ENCODE data around the gene GRAMD4. TPM values are rescaled to one million over a fixed set of nuclear protein-coding genes. Genes with fewer than 3 reads are reported as not detected.

The GRAMD4 gene
- total RNA-seq, 2 experiments from 2014 or later: 41.2 to 42.1 TPM

- H3K27me3 Mint-ChIP-seq (ENCODE audit: low read depth): no peaks in the 10 kb centered on the region
- no peaks in the 10 kb centered on the region for H3K9me3 Mint-ChIP-seq (ENCODE audit: insufficient read depth)
- H3K27ac Mint-ChIP-seq: no peak overlapping the region
- H3K4me3 Mint-ChIP-seq: no peak overlapping the region
- POLR2A ChIA-PET: interaction anchor here (0.6 to 0.7 kb wide), 2 partner anchors 25 to 803 kb away, joined by 3 read pairs; no protein-coding TSS in a partner anchor
- peaks cover 4% of the 10 kb centered on the region for H3K4me1 Mint-ChIP-seq (ENCODE audit: low read depth)
- ATAC-seq (no peak), DNase-seq (no peak)
- CTCF ChIA-PET: interaction anchor here (1.2 kb wide), 1 partner anchor 10 kb away, joined by 3 read pairs; no protein-coding TSS in a partner anchor
- peaks cover 60% of the 10 kb centered on the region for H3K36me3 Mint-ChIP-seq (ENCODE audit: low read depth)
Observed at GRCh38 chr22:46721501-46722085, 101.4 kb downstream of the GRAMD4 start.

- H3K4me3 Mint-ChIP-seq: no peak overlapping the region
- POLR2A ChIA-PET: interaction anchor here (0.6 kb wide), 1 partner anchor 86 kb away, joined by 3 read pairs; no protein-coding TSS in a partner anchor
- DNase-seq (no peak), ATAC-seq (no peak)
- no peaks in the 10 kb centered on the region for H3K27me3 Mint-ChIP-seq (ENCODE audit: low read depth)
- no peaks in the 10 kb centered on the region for H3K9me3 Mint-ChIP-seq (ENCODE audit: insufficient read depth)
- H3K27ac Mint-ChIP-seq: no peak overlapping the region
- CTCF ChIA-PET: no interaction called here
- H3K36me3 Mint-ChIP-seq (ENCODE audit: low read depth): peaks cover 45% of the 10 kb centered on the region
- peaks cover 6% of the 10 kb centered on the region for H3K4me1 Mint-ChIP-seq (ENCODE audit: low read depth)
Observed at GRCh38 chr22:46723882-46724281, 103.7 kb downstream of the GRAMD4 start.

- Mint-ChIP-seq H3K27me3 (ENCODE audit: low read depth) (no peaks in the 10 kb centered on the region), H3K27ac (no peak overlapping the region), H3K9me3 (ENCODE audit: insufficient read depth) (no peaks in the 10 kb centered on the region), H3K4me1 (ENCODE audit: low read depth) (peaks cover 6% of the 10 kb centered on the region), H3K36me3 (ENCODE audit: low read depth) (peaks cover 38% of the 10 kb centered on the region), H3K4me3 (no peak overlapping the region)
- CTCF ChIA-PET: no interaction called here
- DNase-seq (no peak), ATAC-seq (no peak)
- POLR2A ChIA-PET: no interaction called here
Observed at GRCh38 chr22:46725096-46725495, 104.9 kb downstream of the GRAMD4 start.

GRCh38 chr22:46726066-46726985 is 106.1 kb downstream of the GRAMD4 start:
- Mint-ChIP-seq H3K4me1 (ENCODE audit: low read depth) (peaks cover 8% of the 10 kb centered on the region), H3K4me3 (no peak overlapping the region), H3K27me3 (ENCODE audit: low read depth) (no peaks in the 10 kb centered on the region), H3K9me3 (ENCODE audit: insufficient read depth) (no peaks in the 10 kb centered on the region), H3K36me3 (ENCODE audit: low read depth) (peaks cover 37% of the 10 kb centered on the region), H3K27ac (no peak overlapping the region)
- no peak for ATAC-seq
- CTCF ChIA-PET: no interaction called here
- POLR2A ChIA-PET: no interaction called here
- DNase-seq: no peak

- CTCF ChIA-PET: no interaction called here
- Mint-ChIP-seq H3K27me3 (ENCODE audit: low read depth) (no peaks in the 10 kb centered on the region), H3K4me1 (ENCODE audit: low read depth) (peaks cover 13% of the 10 kb centered on the region), H3K4me3 (no peak overlapping the region), H3K27ac (no peak overlapping the region), H3K36me3 (ENCODE audit: low read depth) (peaks cover 39% of the 10 kb centered on the region), H3K9me3 (ENCODE audit: insufficient read depth) (no peaks in the 10 kb centered on the region)
- no peak for DNase-seq
- ATAC-seq: no peak
- POLR2A ChIA-PET: no interaction called here
Observed at GRCh38 chr22:46726986-46727317, 106.8 kb downstream of the GRAMD4 start.

GRCh38 chr22:46727813-46728364 is 107.7 kb downstream of the GRAMD4 start:
- Mint-ChIP-seq H3K27ac (no peak overlapping the region), H3K4me1 (ENCODE audit: low read depth) (peaks cover 16% of the 10 kb centered on the region), H3K27me3 (ENCODE audit: low read depth) (no peaks in the 10 kb centered on the region), H3K9me3 (ENCODE audit: insufficient read depth) (no peaks in the 10 kb centered on the region), H3K36me3 (ENCODE audit: low read depth) (peaks cover 41% of the 10 kb centered on the region), H3K4me3 (no peak overlapping the region)
- ATAC-seq (no peak), DNase-seq (no peak)
- POLR2A ChIA-PET: interaction anchor here (0.6 kb wide), 1 partner anchor 43 kb away, joined by 3 read pairs; no protein-coding TSS in a partner anchor
- CTCF ChIA-PET: interaction anchor here (1.1 kb wide), 1 partner anchor 165 kb away, joined by 4 read pairs; no protein-coding TSS in a partner anchor

- Mint-ChIP-seq H3K4me3 (no peak overlapping the region), H3K27me3 (ENCODE audit: low read depth) (no peaks in the 10 kb centered on the region), H3K9me3 (ENCODE audit: insufficient read depth) (no peaks in the 10 kb centered on the region), H3K27ac (no peak overlapping the region), H3K36me3 (ENCODE audit: low read depth) (peaks cover 41% of the 10 kb centered on the region), H3K4me1 (ENCODE audit: low read depth) (peaks cover 16% of the 10 kb centered on the region)
- ChIA-PET CTCF (interaction anchor here (1.1 kb wide), 1 partner anchor 165 kb away, joined by 4 read pairs; no protein-coding TSS in a partner anchor), POLR2A (interaction anchor here (0.6 kb wide), 1 partner anchor 42 kb away, joined by 3 read pairs; no protein-coding TSS in a partner anchor)
- ATAC-seq (no peak), DNase-seq (no peak)
Observed at GRCh38 chr22:46728470-46728869, 108.3 kb downstream of the GRAMD4 start.

Other genes with a start within 250 kb of the GRAMD4 start
- under 1 TPM in 1 of 2 experiments, not detected in 1; 0.08 TPM for gene CELSR1, start 82.8 kb upstream of the GRAMD4 start, total RNA-seq
- 10 to 100 TPM; 61.1 to 65.6 TPM for gene CERK, start 117.9 kb downstream of the GRAMD4 start, total RNA-seq
- gene TBC1D22A, start 142.3 kb downstream of the GRAMD4 start, total RNA-seq: 10 to 100 TPM; 34.1 to 38.7 TPM